ENCODE results near the gene DENND5B.

GRCh38 chr12:31362115-31362758, 228.7 kb downstream of the DENND5B start:
- TF ChIP-seq CTCF (conservative IDR thresholded peaks at IDR 0.05) = no peak
- TF ChIP-seq EZH2 (IDR thresholded peaks at IDR 0.05; ENCODE audit: low read depth) = no peak
